ENCODE data around the gene GDPD2. TPM values are rescaled to one million over a fixed set of nuclear protein-coding genes. Genes with fewer than 3 reads are reported as not detected.
A peak's percentile ranks its signal among the peaks of the same experiment; 100 is the strongest.

Gene GDPD2
- total and polyA plus RNA-seq, 2 donors: 0.15 to 0.21 TPM

- no peak for DNase-seq (ENCODE audit: extremely low spot score)
- WGBS: 75% methylated on average over 3 of the region's 3 CpGs
Measured at GRCh38 chrX:70470850-70471289, 47.8 kb downstream of the GDPD2 start.

GRCh38 chrX:70476166-70476933 is 53.2 kb downstream of the GDPD2 start:
- 89% methylated on average over 5 of the region's 5 CpGs for WGBS
- DNase-seq (ENCODE audit: extremely low spot score): no peak
- H3K4me3 ChIP-seq (ENCODE audit: low read depth, low read length): no peak overlapping the region

More at GRCh38 chrX:70470850-70471289, 47.8 kb downstream of the GDPD2 start:
- no peak overlapping the region for H3K4me3 ChIP-seq (ENCODE audit: low read depth, low read length)
- no peaks in the 10 kb centered on the region for H3K36me3 ChIP-seq (ENCODE audit: insufficient read depth)
- H3K27ac ChIP-seq (ENCODE audit: low read depth): no peak overlapping the region
- H3K4me1 ChIP-seq (ENCODE audit: insufficient read depth): no peaks in the 10 kb centered on the region

GRCh38 chrX:70476934-70477733 is 54.0 kb downstream of the GDPD2 start:
- H3K4me1 ChIP-seq (ENCODE audit: insufficient read depth): peaks cover 3% of the 10 kb centered on the region
- no peak overlapping the region for H3K4me3 ChIP-seq (ENCODE audit: low read depth, low read length)
- 14% methylated on average over 13 of the region's 13 CpGs for WGBS
- DNase-seq (ENCODE audit: extremely low spot score): no peak
- H3K27ac ChIP-seq (ENCODE audit: low read depth): peak overlapping the region; percentile 94
- H3K36me3 ChIP-seq (ENCODE audit: insufficient read depth): no peaks in the 10 kb centered on the region

More at GRCh38 chrX:70476166-70476933, 53.2 kb downstream of the GDPD2 start:
- peaks cover 3% of the 10 kb centered on the region for H3K4me1 ChIP-seq (ENCODE audit: insufficient read depth)
- peak overlapping the region; percentile 16 for H3K27ac ChIP-seq (ENCODE audit: low read depth)
- no peaks in the 10 kb centered on the region for H3K36me3 ChIP-seq (ENCODE audit: insufficient read depth)

GRCh38 chrX:70477734-70478075 is 54.6 kb downstream of the GDPD2 start:
- H3K36me3 ChIP-seq (ENCODE audit: insufficient read depth): no peaks in the 10 kb centered on the region
- H3K4me3 ChIP-seq (ENCODE audit: low read depth, low read length): no peak overlapping the region
- peaks cover 3% of the 10 kb centered on the region for H3K4me1 ChIP-seq (ENCODE audit: insufficient read depth)
- H3K27ac ChIP-seq (ENCODE audit: low read depth): peak overlapping the region; percentile 38
- no peak for DNase-seq (ENCODE audit: extremely low spot score)
- 27% methylated on average over 4 of the region's 4 CpGs for WGBS

- no peaks in the 10 kb centered on the region for H3K36me3 ChIP-seq (ENCODE audit: insufficient read depth)
- no peak overlapping the region for H3K4me3 ChIP-seq (ENCODE audit: low read depth, low read length)
- peaks cover 3% of the 10 kb centered on the region for H3K4me1 ChIP-seq (ENCODE audit: insufficient read depth)
- DNase-seq (ENCODE audit: extremely low spot score): no peak
- WGBS: 44% methylated on average over 10 of the region's 10 CpGs
- H3K27ac ChIP-seq (ENCODE audit: low read depth): peak overlapping the region; percentile 3
Measured at GRCh38 chrX:70478526-70479245, 55.6 kb downstream of the GDPD2 start.

GRCh38 chrX:70479247-70479921 is 56.3 kb downstream of the GDPD2 start:
- H3K4me1 ChIP-seq (ENCODE audit: insufficient read depth): peaks cover 3% of the 10 kb centered on the region
- no peak overlapping the region for H3K4me3 ChIP-seq (ENCODE audit: low read depth, low read length)
- 33% methylated on average over 4 of the region's 4 CpGs for WGBS
- peak overlapping the region; percentile 3 for H3K27ac ChIP-seq (ENCODE audit: low read depth)
- no peak for DNase-seq (ENCODE audit: extremely low spot score)
- no peaks in the 10 kb centered on the region for H3K36me3 ChIP-seq (ENCODE audit: insufficient read depth)

- no peak for DNase-seq (ENCODE audit: extremely low spot score)
- Histone ChIP-seq H3K36me3 (ENCODE audit: insufficient read depth) (no peaks in the 10 kb centered on the region), H3K27ac (ENCODE audit: low read depth) (no peak overlapping the region), H3K4me3 (ENCODE audit: low read depth, low read length) (no peak overlapping the region), H3K4me1 (ENCODE audit: insufficient read depth) (peaks cover 3% of the 10 kb centered on the region)
- WGBS: 41% methylated on average over 6 of the region's 6 CpGs
Measured at GRCh38 chrX:70479922-70480659, 57.0 kb downstream of the GDPD2 start.

GRCh38 chrX:70480660-70481018 is 57.5 kb downstream of the GDPD2 start:
- 16% methylated on average over 9 of the region's 9 CpGs for WGBS
- DNase-seq (ENCODE audit: extremely low spot score): no peak
- no peaks in the 10 kb centered on the region for H3K36me3 ChIP-seq (ENCODE audit: insufficient read depth)
- no peak overlapping the region for H3K4me3 ChIP-seq (ENCODE audit: low read depth, low read length)
- H3K27ac ChIP-seq (ENCODE audit: low read depth): no peak overlapping the region
- peaks cover 3% of the 10 kb centered on the region for H3K4me1 ChIP-seq (ENCODE audit: insufficient read depth)

- Histone ChIP-seq H3K36me3 (ENCODE audit: insufficient read depth) (no peaks in the 10 kb centered on the region), H3K4me1 (ENCODE audit: insufficient read depth) (peaks cover 3% of the 10 kb centered on the region), H3K27ac (ENCODE audit: low read depth) (no peak overlapping the region), H3K4me3 (ENCODE audit: low read depth, low read length) (no peak overlapping the region)
- DNase-seq (ENCODE audit: extremely low spot score): no peak
- WGBS: 67% methylated on average over 8 of the region's 8 CpGs
Measured at GRCh38 chrX:70481471-70482270, 58.6 kb downstream of the GDPD2 start.

GRCh38 chrX:70482300-70482699 is 59.2 kb downstream of the GDPD2 start:
- H3K4me1 ChIP-seq (ENCODE audit: insufficient read depth): peaks cover 3% of the 10 kb centered on the region
- no peaks in the 10 kb centered on the region for H3K36me3 ChIP-seq (ENCODE audit: insufficient read depth)
- WGBS: 100% methylated on average over 1 of the region's 2 CpGs
- H3K4me3 ChIP-seq (ENCODE audit: low read depth, low read length): no peak overlapping the region
- no peak overlapping the region for H3K27ac ChIP-seq (ENCODE audit: low read depth)
- DNase-seq (ENCODE audit: extremely low spot score): no peak

Data from urinary bladder (tissue), 4 donors.